Stimulated activated memory B cell treated with anti-CD40 and anti-IgM and Interleukin-4, amounts not matched to agents 10 μg/mL and 1 μg/mL and 100 μg/mL, for 72 hours (primary cell): ENCODE measurements around the gene DUSP9.
A peak's percentile ranks its signal among the peaks of the same experiment; 100 is the strongest.

Experiments used
- ATAC-seq: fragments of 150-1000 bp; cut with Tn5 transposase; 2 replicates; pipeline ENCODE4 v1.10.0; 2021
- H3K27ac Mint-ChIP-seq: one replicate; pipeline ENCODE4 v1.8.0; 2022; ENCODE audit warnings: mild to moderate bottlenecking, mixed read lengths
- H3K27me3 Mint-ChIP-seq: one replicate; pipeline ENCODE4 v1.8.0; 2022; ENCODE audit warnings: mixed read lengths
- H3K36me3 Mint-ChIP-seq: one replicate; pipeline ENCODE4 v1.8.0; 2022; ENCODE audit warnings: mixed read lengths
- H3K4me1 Mint-ChIP-seq: one replicate; pipeline ENCODE4 v1.8.0; 2022; ENCODE audit warnings: mixed read lengths
- H3K4me3 Mint-ChIP-seq: one replicate; pipeline ENCODE4 v1.8.0; 2022; ENCODE audit warnings: mild to moderate bottlenecking, moderate library complexity, mixed read lengths
- H3K9me3 Mint-ChIP-seq: one replicate; pipeline ENCODE4 v1.8.0; 2022; ENCODE audit warnings: mixed read lengths

Gene DUSP9

DNA sequence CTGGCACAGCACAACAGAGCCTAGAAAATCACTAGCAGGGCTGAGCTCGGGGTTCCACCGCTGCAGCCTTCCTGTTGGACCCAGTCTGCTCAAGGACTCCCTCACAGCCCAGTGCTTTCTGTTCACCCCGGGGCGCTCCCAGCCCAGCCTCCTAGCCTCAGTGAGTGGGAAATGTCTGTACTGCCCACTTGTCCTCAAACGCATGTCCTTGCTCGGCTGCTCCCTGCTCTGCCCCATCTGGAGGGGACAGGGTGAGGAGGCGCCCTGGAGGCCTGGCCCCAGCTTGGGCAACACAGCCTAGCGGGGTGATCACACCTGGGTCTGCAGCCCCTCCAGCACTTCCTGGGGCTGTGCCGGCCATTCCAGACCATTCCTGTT, 36.2 kb upstream of the DUSP9 start:
- Mint-ChIP-seq H3K4me1 (peaks cover 22% of the 10 kb centered on the region), H3K27me3 (peaks cover 9% of the 10 kb centered on the region), H3K36me3 (no peaks in the 10 kb centered on the region), H3K4me3 (no peak overlapping the region), H3K9me3 (no peaks in the 10 kb centered on the region), H3K27ac (peak overlapping the region; percentile 77)
- ATAC-seq, result no peak

DNA sequence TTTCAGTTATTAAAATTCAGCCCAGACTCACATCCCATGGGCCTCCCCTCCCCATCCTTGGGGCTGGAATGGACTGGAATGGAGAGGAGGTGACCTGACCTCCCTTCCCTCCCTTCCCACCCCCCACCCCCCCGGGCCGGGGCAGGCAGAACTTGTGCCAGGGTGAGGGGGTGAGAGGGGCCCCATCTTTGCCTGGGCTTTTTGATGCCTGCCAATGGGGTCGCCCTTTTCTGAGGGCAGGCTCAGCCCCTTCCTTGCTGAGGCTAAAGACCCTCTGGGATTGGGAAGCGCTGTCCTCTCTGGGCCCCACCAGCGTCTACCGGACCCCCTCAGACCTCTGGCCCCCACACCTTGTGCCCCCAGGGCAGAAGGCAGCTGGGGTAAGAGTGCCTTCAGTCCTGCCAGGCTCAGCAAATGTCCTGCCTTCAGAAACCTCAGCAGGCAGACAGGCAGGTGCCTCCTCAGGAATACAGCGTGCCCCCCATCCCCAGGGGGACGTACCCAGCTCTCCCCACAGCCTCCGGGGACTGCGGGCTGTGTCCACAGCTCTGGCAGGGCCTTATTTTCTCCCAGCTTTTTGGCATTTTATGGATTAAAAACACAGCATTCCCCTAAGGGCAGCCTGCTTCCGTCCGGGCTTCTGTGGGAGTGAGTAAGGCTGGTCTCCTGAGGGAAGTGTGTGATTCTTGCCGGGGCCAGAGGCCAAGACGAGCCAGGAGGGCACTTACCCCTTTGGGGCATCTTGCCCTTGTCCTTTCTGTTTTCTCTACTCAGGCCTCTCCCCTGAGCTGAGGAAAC, 35.5 kb upstream of the DUSP9 start:
- H3K4me3 Mint-ChIP-seq, result no peak overlapping the region
- H3K9me3 Mint-ChIP-seq, result no peaks in the 10 kb centered on the region
- H3K36me3 Mint-ChIP-seq, result no peaks in the 10 kb centered on the region
- no peak for ATAC-seq
- H3K4me1 Mint-ChIP-seq, result peaks cover 22% of the 10 kb centered on the region
- H3K27ac Mint-ChIP-seq, result no peak overlapping the region
- peaks cover 9% of the 10 kb centered on the region for H3K27me3 Mint-ChIP-seq

DNA sequence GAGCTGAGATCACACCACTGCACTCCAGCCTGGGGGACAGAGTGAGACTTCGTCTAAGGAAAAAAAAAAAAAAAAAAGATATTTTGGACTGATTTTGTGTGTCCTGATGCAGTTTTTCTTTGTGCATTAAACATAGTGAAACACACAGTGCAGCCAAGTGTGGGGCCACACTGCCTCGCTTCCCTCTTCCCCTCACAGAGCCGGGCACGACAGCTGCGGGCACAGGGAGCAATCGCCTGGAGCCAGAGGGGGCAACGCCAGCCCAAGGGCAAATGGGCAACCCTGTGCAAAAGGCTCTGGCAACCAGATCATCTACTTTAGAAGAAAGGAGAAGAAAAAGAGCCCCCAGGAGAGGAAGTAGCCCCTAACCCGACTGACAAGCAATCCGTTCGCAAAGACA, 34.6 kb upstream of the DUSP9 start:
- Mint-ChIP-seq H3K4me3 (no peak overlapping the region), H3K27ac (no peak overlapping the region), H3K4me1 (peaks cover 22% of the 10 kb centered on the region), H3K9me3 (no peaks in the 10 kb centered on the region), H3K27me3 (peaks cover 9% of the 10 kb centered on the region), H3K36me3 (no peaks in the 10 kb centered on the region)
- ATAC-seq, result peak; percentile 75

DNA sequence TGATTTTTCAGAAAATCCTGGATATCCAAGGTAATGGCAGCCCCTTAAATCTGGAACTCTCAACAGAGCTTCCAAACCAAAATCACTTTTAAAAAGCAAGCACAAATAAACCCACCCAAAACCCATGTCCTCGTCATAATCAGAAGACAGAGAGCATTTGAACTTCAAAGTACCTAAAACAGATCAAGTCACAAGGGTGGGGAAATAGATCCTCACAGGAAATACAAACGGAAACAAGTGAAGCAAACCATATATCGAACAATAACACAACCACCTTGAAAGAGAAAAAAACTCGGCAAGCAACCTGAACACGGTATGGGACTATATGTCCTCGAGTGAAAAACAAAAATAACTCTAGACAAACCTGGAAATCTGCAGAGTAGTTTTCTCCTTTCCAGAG, 32.2 kb upstream of the DUSP9 start:
- Mint-ChIP-seq H3K9me3 (no peaks in the 10 kb centered on the region), H3K4me1 (peaks cover 11% of the 10 kb centered on the region), H3K36me3 (no peaks in the 10 kb centered on the region), H3K27ac (no peak overlapping the region), H3K4me3 (no peak overlapping the region), H3K27me3 (peaks cover 9% of the 10 kb centered on the region)
- ATAC-seq, result no peak

DNA sequence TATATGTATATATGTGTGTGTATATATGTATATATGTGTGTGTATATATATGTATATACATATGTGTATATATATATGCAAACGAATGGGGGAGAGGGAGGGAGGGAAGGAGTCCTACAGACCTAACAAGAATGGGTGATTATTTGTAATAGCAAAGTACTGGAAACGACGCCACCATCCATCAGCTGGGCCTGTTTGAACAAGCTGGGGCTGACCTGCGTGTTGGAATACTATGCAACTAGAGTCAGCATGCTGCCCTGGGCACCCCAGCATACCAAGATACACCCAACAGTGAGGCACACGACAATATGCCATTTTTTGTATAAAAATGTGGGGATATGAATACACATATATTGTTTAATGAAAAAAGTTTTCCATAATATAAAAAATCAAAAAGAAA, 26.4 kb upstream of the DUSP9 start:
- Mint-ChIP-seq H3K4me3 (no peak overlapping the region), H3K36me3 (no peaks in the 10 kb centered on the region), H3K9me3 (no peaks in the 10 kb centered on the region), H3K27ac (no peak overlapping the region), H3K4me1 (no peaks in the 10 kb centered on the region), H3K27me3 (peaks cover 25% of the 10 kb centered on the region)
- ATAC-seq, result no peak

DNA sequence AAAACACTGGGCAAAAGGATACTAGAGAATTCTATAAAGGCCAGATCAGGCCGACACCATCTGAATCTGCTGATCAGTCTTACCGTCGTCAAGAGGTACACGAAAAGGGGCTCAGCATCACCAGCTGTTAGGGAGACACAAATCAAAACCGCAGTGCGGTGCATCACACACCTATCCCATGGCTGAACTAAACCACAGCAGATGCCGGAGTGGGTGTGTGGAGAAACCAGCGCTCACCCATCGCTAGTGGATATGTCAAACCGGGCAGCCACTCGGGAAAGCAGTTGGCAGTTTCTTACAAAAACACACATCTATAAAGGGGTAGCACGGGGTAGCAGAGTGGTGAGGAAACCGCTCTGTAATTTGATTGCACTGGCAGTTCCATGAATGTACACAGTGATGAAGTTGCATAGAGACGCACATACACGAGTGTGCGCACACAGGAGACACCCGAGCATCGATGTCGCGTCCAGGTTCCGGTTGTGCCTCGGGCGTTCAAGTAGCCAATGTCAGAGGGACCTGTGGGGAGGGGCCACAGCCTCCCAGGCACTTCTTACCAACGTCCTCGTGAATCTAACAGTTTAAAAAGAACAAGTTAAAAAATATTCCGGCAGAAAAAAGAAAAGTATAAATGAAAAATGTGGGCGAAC, 24.9 kb upstream of the DUSP9 start:
- peaks cover 25% of the 10 kb centered on the region for H3K27me3 Mint-ChIP-seq
- no peaks in the 10 kb centered on the region for H3K36me3 Mint-ChIP-seq
- no peak for ATAC-seq
- H3K4me3 Mint-ChIP-seq, result no peak overlapping the region
- no peak overlapping the region for H3K27ac Mint-ChIP-seq
- no peaks in the 10 kb centered on the region for H3K4me1 Mint-ChIP-seq
- no peaks in the 10 kb centered on the region for H3K9me3 Mint-ChIP-seq

DNA sequence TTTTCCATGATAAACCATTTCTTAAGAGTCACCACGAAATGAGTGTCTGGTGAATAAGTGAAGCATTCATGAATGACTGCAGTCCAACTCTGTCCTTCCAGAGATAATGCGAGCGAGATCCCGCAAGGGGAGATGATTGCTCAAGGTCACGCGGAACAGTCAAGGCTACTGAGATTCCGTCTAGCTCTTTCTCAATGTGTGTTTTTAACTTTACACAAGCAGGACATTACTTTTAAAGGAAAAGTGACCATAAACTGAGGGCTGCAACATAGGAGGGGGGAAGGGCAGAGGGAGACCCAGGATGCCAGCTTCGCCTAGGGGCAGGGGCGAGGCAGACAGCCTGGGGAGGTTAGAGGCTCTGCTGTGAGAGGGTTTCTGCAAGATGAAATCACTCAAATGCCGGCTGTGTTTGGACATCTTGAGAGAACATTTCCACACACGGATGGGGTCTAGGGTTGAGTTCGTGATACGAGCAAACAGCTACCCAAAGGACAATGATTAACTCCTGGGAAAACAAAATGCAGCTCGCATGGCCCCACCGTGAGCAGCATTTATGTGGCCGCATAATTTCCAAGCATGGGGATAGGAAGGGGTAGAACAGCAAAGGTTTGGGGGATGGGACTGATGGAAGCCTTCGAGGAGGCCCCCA, 24.2 kb upstream of the DUSP9 start:
- no peak for ATAC-seq
- Mint-ChIP-seq H3K4me3 (no peak overlapping the region), H3K27me3 (peaks cover 25% of the 10 kb centered on the region), H3K4me1 (no peaks in the 10 kb centered on the region), H3K27ac (no peak overlapping the region), H3K36me3 (no peaks in the 10 kb centered on the region), H3K9me3 (no peaks in the 10 kb centered on the region)

DNA sequence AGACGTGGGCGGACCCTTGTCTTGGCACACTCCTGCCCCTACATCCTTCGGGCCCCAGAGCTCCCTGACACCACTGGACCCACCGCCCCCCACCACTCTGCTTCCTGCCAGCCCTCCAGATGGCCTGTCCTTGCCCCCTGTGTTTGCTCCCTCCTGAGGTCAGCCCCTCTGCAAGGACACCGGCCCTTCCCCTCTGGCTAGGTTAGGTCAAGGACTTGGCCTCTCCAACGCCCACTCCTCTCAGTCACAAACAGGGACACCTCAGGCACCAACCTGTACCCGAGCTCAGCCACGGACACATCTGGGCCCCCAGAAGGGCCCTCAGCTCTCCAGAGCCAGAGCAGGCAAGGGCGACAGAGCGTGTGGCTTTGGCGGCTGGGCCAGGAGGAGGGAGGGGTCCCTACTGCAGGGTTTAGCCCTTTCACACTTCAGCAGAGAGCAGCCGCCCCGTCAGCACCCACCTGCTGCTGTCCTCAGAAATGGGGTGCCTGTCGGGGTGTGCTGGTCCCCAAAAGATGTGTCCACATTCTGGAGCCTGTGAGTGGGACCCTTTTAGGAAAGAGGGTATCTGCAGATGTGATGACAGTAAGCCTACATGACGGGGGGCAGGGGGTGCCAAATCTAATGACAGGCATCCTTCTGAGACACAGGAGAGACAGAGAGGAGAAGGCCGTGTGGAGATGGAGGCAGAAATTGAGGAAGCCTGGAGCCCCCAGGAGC, 23.5 kb upstream of the DUSP9 start:
- H3K27ac Mint-ChIP-seq, result no peak overlapping the region
- H3K27me3 Mint-ChIP-seq, result peaks cover 25% of the 10 kb centered on the region
- ATAC-seq, result no peak
- no peaks in the 10 kb centered on the region for H3K36me3 Mint-ChIP-seq
- no peaks in the 10 kb centered on the region for H3K4me1 Mint-ChIP-seq
- H3K9me3 Mint-ChIP-seq, result no peaks in the 10 kb centered on the region
- H3K4me3 Mint-ChIP-seq, result no peak overlapping the region

DNA sequence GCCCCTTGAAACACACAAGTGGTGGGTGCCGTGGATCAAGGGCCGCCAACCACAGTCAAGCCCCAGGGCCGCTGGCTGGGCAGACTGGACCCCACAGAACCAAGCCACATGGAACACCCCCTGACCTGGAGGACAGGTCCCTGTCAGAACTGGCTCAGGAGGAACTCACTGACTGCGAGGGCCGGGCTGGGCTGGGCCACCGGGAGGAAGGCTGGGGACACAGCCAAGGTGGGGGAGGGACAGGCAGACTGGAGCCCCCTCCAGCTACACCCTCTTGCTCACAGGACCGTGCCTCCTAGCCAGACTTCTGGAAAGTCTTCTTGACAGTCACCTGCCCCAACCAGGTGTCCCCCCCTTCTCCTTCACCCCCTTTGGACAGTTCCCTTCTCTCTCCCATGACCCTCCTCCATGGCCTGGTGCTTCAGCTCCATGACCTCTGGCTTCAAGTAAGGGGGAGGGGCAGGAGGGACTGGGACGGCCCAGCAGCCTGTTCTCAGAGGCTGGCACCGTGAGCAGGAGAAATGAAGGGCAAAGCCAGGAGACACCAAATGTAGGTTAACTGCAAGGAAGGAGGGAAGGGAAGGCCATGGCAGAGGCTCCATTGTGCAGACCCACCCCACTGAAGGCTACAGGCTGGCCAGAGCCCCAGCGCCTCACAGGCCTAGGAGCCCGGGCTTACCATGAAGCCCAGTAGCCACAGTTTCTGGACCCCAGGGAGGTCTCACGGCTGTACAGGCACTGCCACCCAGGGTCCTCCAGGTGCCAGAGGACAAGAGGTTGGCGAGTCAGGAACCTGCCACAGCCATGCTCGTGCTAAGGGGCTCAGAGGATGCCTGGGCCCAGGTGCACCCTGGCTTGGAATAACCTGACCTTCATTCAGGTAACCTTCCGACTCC, 22.6 kb upstream of the DUSP9 start:
- Mint-ChIP-seq H3K27ac (no peak overlapping the region), H3K4me3 (no peak overlapping the region), H3K27me3 (peaks cover 25% of the 10 kb centered on the region), H3K4me1 (no peaks in the 10 kb centered on the region), H3K36me3 (no peaks in the 10 kb centered on the region), H3K9me3 (no peaks in the 10 kb centered on the region)
- ATAC-seq, result no peak

DNA sequence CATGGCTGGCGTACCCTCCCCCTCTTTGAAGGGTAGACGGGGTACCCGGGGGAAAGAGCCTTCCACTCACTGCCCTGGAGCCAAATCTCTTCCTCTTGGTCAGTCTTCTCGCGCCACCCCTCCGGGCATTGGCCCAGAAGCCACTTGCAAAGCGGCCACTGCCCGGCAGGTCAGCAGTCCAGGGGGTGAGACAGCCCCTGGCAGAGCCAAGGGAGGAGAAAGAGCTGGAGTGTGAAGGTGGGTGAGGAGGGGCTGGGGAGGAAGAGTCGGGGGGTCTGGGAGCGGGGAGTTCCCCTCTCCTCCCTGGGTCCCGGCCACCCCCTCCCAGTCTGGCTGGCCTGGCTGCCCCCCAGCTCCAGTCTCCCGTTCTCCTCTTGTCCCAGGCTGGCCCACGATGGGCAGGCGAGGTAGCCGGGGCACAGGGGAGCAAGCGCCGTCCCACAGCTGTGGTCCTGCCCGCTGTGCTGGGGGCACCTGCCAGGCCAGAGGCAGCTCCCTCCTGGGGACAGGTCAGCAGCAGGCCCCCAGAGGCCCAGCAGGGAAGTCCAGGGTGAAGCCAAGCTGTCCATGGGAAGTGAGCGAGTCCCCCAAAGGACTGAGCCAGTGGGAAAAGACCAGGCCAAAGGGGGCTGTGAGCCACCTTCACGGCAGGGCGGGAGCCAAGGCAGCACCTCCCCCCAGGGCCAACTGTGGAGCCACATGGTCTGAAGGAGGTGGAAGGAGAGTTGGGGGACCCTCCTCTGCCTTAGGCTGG, 21.6 kb upstream of the DUSP9 start:
- Mint-ChIP-seq H3K27me3 (peaks cover 25% of the 10 kb centered on the region), H3K27ac (no peak overlapping the region), H3K4me1 (no peaks in the 10 kb centered on the region), H3K36me3 (no peaks in the 10 kb centered on the region), H3K9me3 (no peaks in the 10 kb centered on the region), H3K4me3 (no peak overlapping the region)
- ATAC-seq, result no peak

DNA sequence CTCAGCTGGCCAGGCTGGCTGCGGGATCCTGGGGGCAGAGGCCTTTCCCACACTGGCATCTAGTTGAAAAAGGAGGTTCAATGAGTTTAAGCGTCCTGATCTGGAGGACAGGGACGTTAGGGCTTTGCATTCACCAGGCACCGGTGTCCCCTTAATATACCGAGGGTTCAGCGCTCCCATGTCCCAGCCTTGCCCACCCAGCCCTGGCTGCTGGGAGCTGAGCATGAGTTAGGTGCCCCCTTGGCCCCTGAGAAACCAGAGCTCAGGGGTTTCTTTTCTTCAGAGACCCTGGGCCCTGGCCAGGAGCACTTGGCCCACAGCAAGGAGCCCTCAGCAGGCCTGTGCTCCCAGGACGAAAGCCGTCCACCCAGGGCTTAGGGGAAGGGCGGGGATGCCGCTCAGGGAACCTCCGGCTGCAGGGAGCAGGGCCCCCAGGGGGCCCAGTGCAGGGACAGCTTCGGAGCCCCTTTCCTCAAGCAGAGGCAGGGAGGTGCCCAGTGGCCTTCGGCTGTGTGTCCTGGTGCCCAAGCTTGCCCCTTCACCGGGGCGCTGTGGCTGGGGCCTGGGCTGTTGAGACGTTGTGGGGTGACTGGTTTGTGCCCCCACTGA, 20.9 kb upstream of the DUSP9 start:
- Mint-ChIP-seq H3K27ac (no peak overlapping the region), H3K4me1 (no peaks in the 10 kb centered on the region), H3K36me3 (no peaks in the 10 kb centered on the region), H3K9me3 (peaks cover 4% of the 10 kb centered on the region), H3K4me3 (no peak overlapping the region), H3K27me3 (peaks cover 25% of the 10 kb centered on the region)
- ATAC-seq, result no peak

DNA sequence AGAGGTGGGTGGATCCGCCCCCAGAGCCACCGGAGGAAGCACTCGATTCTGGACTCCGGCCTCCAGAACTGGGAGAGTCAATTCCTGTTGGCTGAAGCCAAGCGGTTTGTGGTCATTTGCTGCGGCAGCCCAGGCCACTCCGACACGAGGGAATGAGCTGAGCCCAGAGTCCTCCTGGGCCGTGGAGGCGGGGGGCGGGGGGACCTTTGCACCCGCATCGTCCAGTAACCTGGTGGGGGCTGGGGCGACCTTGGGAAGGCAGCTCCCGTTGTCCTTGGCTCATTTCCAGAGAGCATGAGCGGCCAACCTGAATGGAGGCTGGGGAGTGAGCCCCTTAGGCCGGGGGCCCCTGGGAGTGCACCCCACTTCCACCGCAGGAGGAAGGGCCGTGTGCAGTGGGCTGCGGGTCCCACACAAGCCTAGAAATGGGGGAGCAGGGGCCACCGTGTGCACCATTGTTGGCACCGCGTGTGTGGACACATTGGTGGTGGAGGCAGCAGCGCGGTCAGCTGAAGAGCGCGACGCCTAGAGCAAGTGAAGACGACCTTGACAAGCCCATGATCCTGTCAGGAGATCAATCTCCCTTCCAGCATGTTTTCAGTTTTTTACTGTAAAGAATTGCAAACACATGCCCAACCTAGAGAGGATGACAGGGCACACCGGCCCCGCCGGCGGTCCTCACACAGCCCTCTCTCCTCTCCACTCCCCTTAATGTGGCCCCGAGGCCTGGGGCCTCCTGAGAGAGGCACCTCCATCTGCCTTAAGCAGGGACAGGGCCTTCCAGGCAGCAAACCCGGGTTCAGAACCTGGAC, 19.9 kb upstream of the DUSP9 start:
- H3K27ac Mint-ChIP-seq, result no peak overlapping the region
- peaks cover 4% of the 10 kb centered on the region for H3K9me3 Mint-ChIP-seq
- H3K4me3 Mint-ChIP-seq, result no peak overlapping the region
- H3K4me1 Mint-ChIP-seq, result no peaks in the 10 kb centered on the region
- H3K27me3 Mint-ChIP-seq, result peaks cover 21% of the 10 kb centered on the region
- H3K36me3 Mint-ChIP-seq, result no peaks in the 10 kb centered on the region
- no peak for ATAC-seq

DNA sequence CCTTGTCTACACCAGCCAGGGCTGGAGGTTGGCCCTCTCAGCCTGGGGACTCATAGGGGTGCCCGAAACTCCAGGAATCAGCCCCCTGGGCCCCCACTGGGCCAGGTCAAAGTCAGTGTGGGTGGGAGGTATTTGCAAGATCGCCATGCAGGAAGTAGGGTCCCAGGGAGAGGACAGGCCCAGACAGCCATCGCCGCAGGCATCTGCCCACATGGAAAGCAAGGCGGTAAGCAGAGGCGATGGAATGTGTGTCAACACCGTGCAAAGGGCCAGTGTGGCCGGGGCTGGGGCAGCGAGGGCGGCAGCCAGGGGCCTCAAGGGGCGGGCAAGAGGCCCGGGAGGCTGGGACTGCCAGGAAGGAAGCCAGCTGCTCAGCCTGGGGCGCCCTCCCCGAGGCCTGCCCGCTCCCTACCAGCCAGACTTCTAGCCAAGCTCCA, 19.3 kb upstream of the DUSP9 start:
- Mint-ChIP-seq H3K27ac (no peak overlapping the region), H3K9me3 (peaks cover 4% of the 10 kb centered on the region), H3K4me1 (no peaks in the 10 kb centered on the region), H3K36me3 (no peaks in the 10 kb centered on the region), H3K4me3 (no peak overlapping the region), H3K27me3 (peaks cover 15% of the 10 kb centered on the region)
- no peak for ATAC-seq
